C4-2B (cell line): Measurements from ENCODE around the gene PTPRN2.

Source experiments
- H3K27ac ChIP-seq: fragments of 450-650 bp; 2 replicates; pipeline ENCODE4 v1.5.1; 2017
- CTCF ChIP-seq: fragments of 450-650 bp; conservative IDR thresholded peaks from 2 replicates; pipeline ENCODE4 v1.5.1; 2017; ENCODE audit warnings: mild to moderate bottlenecking
- ZFX ChIP-seq: fragments of 450-650 bp; IDR thresholded peaks from 2 replicates; pipeline ENCODE4 v1.6.1; 2017

PTPRN2 gene

GRCh38 chr7:158369290-158369689, 218.3 kb downstream of the PTPRN2 start:
- H3K27ac ChIP-seq: no peak overlapping the region
- TF ChIP-seq CTCF: no peak
- no peak for TF ChIP-seq ZFX

- TF ChIP-seq ZFX (no peak), CTCF (no peak)
- no peak overlapping the region for H3K27ac ChIP-seq
Measured at GRCh38 chr7:158368449-158368848, 219.2 kb downstream of the PTPRN2 start.

GRCh38 chr7:158367634-158367982, 220.0 kb downstream of the PTPRN2 start:
- H3K27ac ChIP-seq: no peak overlapping the region
- TF ChIP-seq CTCF (no peak), ZFX (no peak)

GRCh38 chr7:158366916-158367633, 220.5 kb downstream of the PTPRN2 start:
- H3K27ac ChIP-seq: no peak overlapping the region
- TF ChIP-seq ZFX: no peak
- no peak for TF ChIP-seq CTCF

GRCh38 chr7:158366346-158366745, 221.3 kb downstream of the PTPRN2 start:
- H3K27ac ChIP-seq: no peak overlapping the region
- TF ChIP-seq ZFX: no peak

GRCh38 chr7:158365267-158365666, 222.4 kb downstream of the PTPRN2 start:
- no peak for TF ChIP-seq CTCF
- no peak for TF ChIP-seq ZFX
- H3K27ac ChIP-seq: no peak overlapping the region

GRCh38 chr7:158364451-158364850, 223.2 kb downstream of the PTPRN2 start:
- TF ChIP-seq CTCF: no peak
- TF ChIP-seq ZFX: no peak
- H3K27ac ChIP-seq: no peak overlapping the region
